ENCODE measurements around the gene CLCN4. TPM values are rescaled to one million over a fixed set of nuclear protein-coding genes. Genes with fewer than 3 reads are reported as not detected.

CLCN4 gene
- 4.9 and 5.0 TPM in 2 replicates for total RNA-seq

DNA sequence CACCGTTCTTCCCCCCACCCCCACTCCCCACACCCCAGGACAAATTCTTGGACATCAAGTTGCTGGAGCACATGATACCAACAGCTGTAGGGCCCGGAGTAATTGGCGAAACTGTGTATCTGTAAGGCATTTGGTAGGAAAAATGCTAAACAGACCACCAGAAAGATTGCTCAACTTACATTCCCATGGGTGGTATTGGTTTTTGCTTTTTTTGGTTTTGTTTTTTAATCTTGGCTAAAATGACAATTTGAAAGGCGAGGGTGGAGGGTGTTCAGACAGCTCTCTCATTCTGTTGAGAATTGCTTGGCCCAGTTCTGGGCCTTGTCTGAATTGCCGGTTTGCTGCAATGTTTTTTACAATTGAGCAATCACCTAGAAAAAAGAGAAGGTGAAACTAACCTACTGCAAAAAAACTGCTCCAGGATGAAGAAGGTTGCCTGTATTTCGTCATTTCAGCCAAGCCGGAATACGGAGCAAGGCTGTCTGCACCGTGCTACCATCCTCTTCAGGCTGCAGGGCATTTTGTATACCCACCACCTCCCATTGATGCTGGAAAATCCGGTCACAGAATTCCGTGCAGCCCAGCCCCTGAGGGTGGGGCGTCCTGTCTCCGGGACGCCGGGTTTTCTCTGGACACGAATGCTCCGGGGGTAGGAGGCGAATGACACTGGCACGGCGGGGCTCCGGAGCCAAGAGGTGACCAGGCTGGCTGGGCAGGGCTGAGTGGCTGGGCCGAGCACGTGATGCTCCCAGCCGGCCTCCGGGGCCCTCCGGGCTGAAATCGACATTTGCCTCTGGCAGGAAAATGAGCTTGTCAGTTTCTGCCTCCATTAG lies at the start of gene CLCN4:
CLCN4 (plus strand) TSS at position 777 of the 833 bp plus-strand sequence. CDS start 28,058 bp downstream, outside the sequence.

Other genes starting within 250 kb of the CLCN4 start
- 0.09 TPM in 1 of 2 replicates, not detected in the other for gene CLDN34, start 189.6 kb upstream of the CLCN4 start, total RNA-seq